ENCODE measurements around the gene C22orf39.

C22orf39 gene

DNA sequence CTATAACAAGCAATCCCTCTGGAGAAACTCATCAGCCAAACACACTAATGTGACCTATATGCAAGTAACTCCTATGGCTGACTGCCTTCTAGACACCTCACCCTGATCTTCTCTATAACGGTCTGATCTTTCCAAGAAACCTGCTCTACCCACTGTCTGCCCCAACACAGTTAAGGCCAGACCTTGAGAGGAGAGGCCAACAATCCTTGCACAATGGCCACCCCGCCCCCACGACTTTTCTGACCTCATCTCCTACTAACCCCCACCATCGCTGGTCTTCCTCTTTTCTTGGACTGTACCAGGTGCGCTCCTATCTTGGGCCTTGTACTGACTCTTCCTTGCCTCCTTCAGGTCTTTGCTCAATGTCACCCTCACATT lies 28.4 kb downstream of the C22orf39 start:
- Histone ChIP-seq H3K4me1 (ENCODE audit: insufficient read depth, low read length) (peaks cover 11% of the 10 kb centered on the region), H3K9ac (ENCODE audit: low read depth, low read length) (no peak overlapping the region)

GRCh38 chr22:19412923-19413322 lies 34.6 kb downstream of the C22orf39 start:
- Histone ChIP-seq H3K9me3 (ENCODE audit: control insufficient read depth, insufficient read depth, low read length) (no peaks in the 10 kb centered on the region), H3K4me1 (ENCODE audit: insufficient read depth, low read length) (no peaks in the 10 kb centered on the region), H3K9ac (ENCODE audit: low read depth, low read length) (no peak overlapping the region), H3K36me3 (ENCODE audit: insufficient read depth, low read length) (peaks cover 5% of the 10 kb centered on the region)

More for the DNA sequence above, 28.4 kb downstream of the C22orf39 start:
- Histone ChIP-seq H3K36me3 (ENCODE audit: insufficient read depth, low read length) (peaks cover 4% of the 10 kb centered on the region; the same call in 1 of the 2 replicates), H3K9me3 (ENCODE audit: control insufficient read depth, insufficient read depth, low read length) (no peaks in the 10 kb centered on the region)

DNA sequence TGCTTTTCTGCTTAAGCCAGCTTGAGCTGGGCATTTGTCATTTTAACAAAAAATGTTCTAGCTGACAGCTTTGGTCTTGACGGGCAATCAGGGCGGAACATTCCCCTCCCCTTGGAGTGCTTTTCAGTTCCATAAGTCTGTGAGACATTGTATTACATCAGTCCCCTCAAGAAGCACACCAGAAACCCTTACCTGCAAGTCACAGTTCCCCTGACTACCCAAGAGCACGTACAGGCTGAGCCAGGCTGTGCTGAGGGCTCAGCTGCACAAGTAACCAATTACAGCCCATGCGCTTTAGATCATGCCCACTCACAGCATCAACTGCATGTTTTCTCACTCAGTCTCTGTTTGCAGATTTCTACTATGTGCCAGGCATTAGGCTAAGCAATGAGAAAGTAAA lies 35.0 kb downstream of the C22orf39 start:
- no peaks in the 10 kb centered on the region for H3K4me1 ChIP-seq (ENCODE audit: insufficient read depth, low read length)
- H3K9me3 ChIP-seq (ENCODE audit: control insufficient read depth, insufficient read depth, low read length) = no peaks in the 10 kb centered on the region
- H3K36me3 ChIP-seq (ENCODE audit: insufficient read depth, low read length) = peaks cover 10% of the 10 kb centered on the region
- no peak overlapping the region for H3K9ac ChIP-seq (ENCODE audit: low read depth, low read length)

DNA sequence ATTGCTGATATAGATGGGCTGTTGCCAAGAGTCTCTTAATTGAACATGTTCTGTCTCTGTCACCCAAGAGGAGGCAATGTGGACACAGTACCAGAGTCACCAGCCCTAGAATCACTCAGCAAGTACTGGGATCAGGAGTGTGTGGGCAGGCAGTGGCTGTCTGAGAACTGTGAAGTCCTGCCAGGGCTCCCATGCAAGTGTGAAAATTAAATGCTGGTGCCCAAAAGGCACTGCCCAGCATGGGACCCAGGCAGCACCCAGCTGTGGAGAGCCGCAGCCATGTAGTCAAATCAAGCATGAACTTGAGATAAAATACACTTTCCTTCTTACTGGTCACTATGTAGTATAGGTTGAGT lies 35.8 kb downstream of the C22orf39 start:
- Histone ChIP-seq H3K9ac (ENCODE audit: low read depth, low read length) (no peak overlapping the region), H3K9me3 (ENCODE audit: control insufficient read depth, insufficient read depth, low read length) (no peaks in the 10 kb centered on the region), H3K36me3 (ENCODE audit: insufficient read depth, low read length) (peaks cover 10% of the 10 kb centered on the region), H3K4me1 (ENCODE audit: insufficient read depth, low read length) (no peaks in the 10 kb centered on the region)

DNA sequence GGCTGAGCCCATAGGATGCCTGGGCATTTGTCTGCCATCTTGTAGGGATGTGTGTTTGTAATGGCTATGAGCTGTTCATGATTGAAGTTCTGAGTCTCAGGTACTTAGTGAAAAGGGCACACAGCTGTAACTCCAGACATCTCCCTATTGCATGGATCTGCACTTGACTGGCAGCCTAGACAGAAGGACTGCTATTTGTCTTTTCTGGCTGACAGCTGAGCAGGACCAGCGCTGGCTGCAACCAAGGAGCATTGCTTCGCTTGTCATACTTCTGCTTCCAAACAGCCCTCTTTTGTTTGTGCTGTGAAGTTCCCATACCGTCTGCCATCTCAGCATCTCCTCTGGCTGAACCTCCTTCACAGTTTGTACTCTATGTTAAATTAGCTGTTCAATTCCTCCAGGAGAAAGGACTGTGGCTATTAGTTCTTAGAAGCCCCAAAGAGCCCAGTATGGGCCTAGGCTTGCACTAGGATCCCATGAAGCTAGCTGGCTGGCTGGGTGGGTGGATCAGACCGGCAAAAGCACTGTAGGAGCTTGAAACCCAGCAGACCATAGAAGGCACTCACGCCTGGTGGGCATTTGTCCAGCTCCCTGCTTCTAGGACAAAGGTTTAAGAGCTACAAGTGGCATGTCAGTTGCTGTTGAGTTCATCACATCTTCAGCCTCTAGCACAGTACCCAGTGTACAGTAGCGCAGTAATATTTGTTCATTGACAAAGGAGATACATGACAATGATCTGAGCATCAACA lies 36.4 kb downstream of the C22orf39 start:
- Histone ChIP-seq H3K9me3 (ENCODE audit: control insufficient read depth, insufficient read depth, low read length) (no peaks in the 10 kb centered on the region), H3K36me3 (ENCODE audit: insufficient read depth, low read length) (peaks cover 15% of the 10 kb centered on the region), H3K4me1 (ENCODE audit: insufficient read depth, low read length) (no peaks in the 10 kb centered on the region), H3K9ac (ENCODE audit: low read depth, low read length) (no peak overlapping the region)

GRCh38 chr22:19407649-19408606 lies 39.6 kb downstream of the C22orf39 start:
- Histone ChIP-seq H3K9ac (ENCODE audit: low read depth, low read length) (no peak overlapping the region), H3K36me3 (ENCODE audit: insufficient read depth, low read length) (peaks cover 26% of the 10 kb centered on the region), H3K4me1 (ENCODE audit: insufficient read depth, low read length) (no peaks in the 10 kb centered on the region), H3K9me3 (ENCODE audit: control insufficient read depth, insufficient read depth, low read length) (no peaks in the 10 kb centered on the region)

- Histone ChIP-seq H3K9me3 (ENCODE audit: control insufficient read depth, insufficient read depth, low read length) (no peaks in the 10 kb centered on the region), H3K36me3 (ENCODE audit: insufficient read depth, low read length) (peaks cover 26% of the 10 kb centered on the region), H3K9ac (ENCODE audit: low read depth, low read length) (no peak overlapping the region), H3K4me1 (ENCODE audit: insufficient read depth, low read length) (no peaks in the 10 kb centered on the region)
These were observed 40.7 kb downstream of the C22orf39 start for GRCh38 chr22:19406846-19407245.

DNA sequence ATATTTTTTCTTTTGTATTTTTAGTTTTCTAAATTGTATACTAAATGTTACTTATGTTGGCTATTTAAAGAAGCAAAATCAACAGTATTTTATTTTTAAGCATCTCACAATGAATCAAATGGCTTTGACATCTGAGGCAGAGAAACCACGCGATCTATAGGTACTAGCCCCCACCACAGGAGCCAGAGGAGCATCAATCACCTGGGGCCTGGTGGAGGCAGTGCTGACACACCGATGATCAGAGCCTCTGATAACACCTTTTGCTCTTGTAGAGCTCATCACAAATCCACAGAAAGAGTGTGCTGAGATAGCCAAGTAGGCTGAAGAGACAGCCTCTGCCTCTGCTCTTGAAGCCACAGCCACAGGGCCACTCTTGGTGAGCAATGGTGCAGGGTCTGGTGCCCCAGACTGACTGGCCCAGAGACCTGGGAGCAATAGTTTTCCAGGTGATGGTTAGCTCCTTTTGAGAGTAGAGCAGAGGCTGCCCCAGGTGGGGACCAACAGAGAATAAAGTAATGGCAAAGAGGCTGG lies 41.2 kb downstream of the C22orf39 start:
- no peak overlapping the region for H3K9ac ChIP-seq (ENCODE audit: low read depth, low read length)
- no peaks in the 10 kb centered on the region for H3K9me3 ChIP-seq (ENCODE audit: control insufficient read depth, insufficient read depth, low read length)
- peaks cover 26% of the 10 kb centered on the region for H3K36me3 ChIP-seq (ENCODE audit: insufficient read depth, low read length)
- no peaks in the 10 kb centered on the region for H3K4me1 ChIP-seq (ENCODE audit: insufficient read depth, low read length)

DNA sequence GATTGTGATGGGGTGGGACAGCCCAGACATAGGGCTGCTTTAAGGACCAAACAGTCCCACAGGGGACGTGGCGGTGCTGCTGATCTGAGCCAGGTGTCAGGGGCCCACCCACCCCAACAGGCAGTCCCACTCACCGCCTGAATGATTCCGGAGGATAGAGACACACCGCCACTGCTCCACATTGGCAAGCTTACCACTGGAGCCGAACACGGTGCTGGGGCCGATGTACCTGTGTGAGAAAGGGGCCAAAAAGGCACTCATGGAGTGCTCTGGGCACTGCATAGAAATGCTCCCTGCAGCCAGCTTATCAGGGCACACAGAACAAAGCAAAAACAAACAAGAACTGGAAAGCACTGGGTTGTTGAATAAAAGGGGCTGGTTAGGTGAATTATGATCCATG lies 41.9 kb downstream of the C22orf39 start:
- Histone ChIP-seq H3K9ac (ENCODE audit: low read depth, low read length) (no peak overlapping the region), H3K4me1 (ENCODE audit: insufficient read depth, low read length) (no peaks in the 10 kb centered on the region), H3K9me3 (ENCODE audit: control insufficient read depth, insufficient read depth, low read length) (no peaks in the 10 kb centered on the region), H3K36me3 (ENCODE audit: insufficient read depth, low read length) (peaks cover 26% of the 10 kb centered on the region)

DNA sequence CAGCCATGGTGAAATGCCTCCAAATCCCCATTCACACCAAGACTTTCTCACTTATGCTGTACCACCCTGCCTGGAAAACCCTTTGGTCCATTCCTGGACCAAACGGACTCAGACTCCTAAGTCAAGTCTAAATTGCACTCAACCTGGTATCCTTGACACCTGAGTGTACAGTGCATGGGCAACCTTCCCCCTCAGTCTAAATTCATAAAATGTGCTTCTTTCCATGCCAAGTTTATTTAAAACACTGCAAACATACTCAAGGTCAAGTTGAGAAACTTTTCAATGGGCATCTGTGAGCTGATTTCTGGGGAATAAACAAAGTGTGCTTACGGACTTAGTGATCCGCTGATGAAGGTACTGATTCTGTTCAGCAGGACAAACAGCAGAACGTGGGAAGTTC lies 42.4 kb downstream of the C22orf39 start:
- Histone ChIP-seq H3K4me1 (ENCODE audit: insufficient read depth, low read length) (no peaks in the 10 kb centered on the region), H3K9me3 (ENCODE audit: control insufficient read depth, insufficient read depth, low read length) (no peaks in the 10 kb centered on the region), H3K9ac (ENCODE audit: low read depth, low read length) (no peak overlapping the region), H3K36me3 (ENCODE audit: insufficient read depth, low read length) (peaks cover 26% of the 10 kb centered on the region)

GRCh38 chr22:19404676-19405075 lies 42.8 kb downstream of the C22orf39 start:
- no peak overlapping the region for H3K9ac ChIP-seq (ENCODE audit: low read depth, low read length)
- H3K36me3 ChIP-seq (ENCODE audit: insufficient read depth, low read length) = peaks cover 26% of the 10 kb centered on the region
- H3K4me1 ChIP-seq (ENCODE audit: insufficient read depth, low read length) = no peaks in the 10 kb centered on the region
- no peaks in the 10 kb centered on the region for H3K9me3 ChIP-seq (ENCODE audit: control insufficient read depth, insufficient read depth, low read length)

DNA sequence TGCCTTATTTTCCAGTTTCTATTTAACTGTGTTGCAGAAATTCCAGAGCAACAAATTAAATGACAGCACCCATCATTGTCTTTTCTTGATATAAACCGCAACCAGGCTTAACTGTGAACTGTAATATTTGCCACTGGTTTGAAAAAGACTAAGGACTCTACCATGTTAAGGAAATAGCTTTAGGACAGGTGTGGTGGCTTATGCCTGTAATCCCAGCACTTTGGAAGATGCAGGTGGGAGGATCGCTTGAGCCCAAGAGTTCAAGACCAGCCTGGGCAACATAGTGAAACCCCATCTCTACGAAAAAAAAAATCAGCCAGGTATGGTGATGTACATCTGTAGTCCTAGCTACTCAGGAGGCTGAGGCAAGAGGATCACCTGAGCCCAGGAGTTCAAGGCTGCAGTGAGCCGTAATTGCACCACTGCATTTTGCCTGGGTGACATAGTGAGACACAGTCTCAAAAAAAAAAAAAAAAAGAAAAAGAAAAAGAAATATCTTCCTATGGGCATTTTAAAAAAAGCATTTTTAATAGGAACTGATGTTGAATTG lies 44.8 kb downstream of the C22orf39 start:
- H3K9ac ChIP-seq (ENCODE audit: low read depth, low read length) = no peak overlapping the region
- no peaks in the 10 kb centered on the region for H3K4me1 ChIP-seq (ENCODE audit: insufficient read depth, low read length)
- H3K9me3 ChIP-seq (ENCODE audit: control insufficient read depth, insufficient read depth, low read length) = no peaks in the 10 kb centered on the region
- H3K36me3 ChIP-seq (ENCODE audit: insufficient read depth, low read length) = peaks cover 23% of the 10 kb centered on the region

- Histone ChIP-seq H3K36me3 (ENCODE audit: insufficient read depth, low read length) (peaks cover 24% of the 10 kb centered on the region), H3K4me1 (ENCODE audit: insufficient read depth, low read length) (no peaks in the 10 kb centered on the region), H3K9me3 (ENCODE audit: control insufficient read depth, insufficient read depth, low read length) (no peaks in the 10 kb centered on the region)
These were observed 46.0 kb downstream of the C22orf39 start for GRCh38 chr22:19401483-19401882.

GRCh38 chr22:19400881-19401280 lies 46.6 kb downstream of the C22orf39 start:
- no peaks in the 10 kb centered on the region for H3K4me1 ChIP-seq (ENCODE audit: insufficient read depth, low read length)
- H3K36me3 ChIP-seq (ENCODE audit: insufficient read depth, low read length) = peaks cover 23% of the 10 kb centered on the region
- no peak overlapping the region for H3K9ac ChIP-seq (ENCODE audit: low read depth, low read length)
- H3K9me3 ChIP-seq (ENCODE audit: control insufficient read depth, insufficient read depth, low read length) = no peaks in the 10 kb centered on the region

More at GRCh38 chr22:19401483-19401882, 46.0 kb downstream of the C22orf39 start:
- H3K9ac ChIP-seq (ENCODE audit: low read depth, low read length) = no peak overlapping the region
